ENCODE measurements around the gene NRXN3. TPM values are rescaled to one million over a fixed set of nuclear protein-coding genes. Genes with fewer than 3 reads are reported as not detected.

The NRXN3 gene
- total and polyA plus RNA-seq, 2 of the 13 experiments (the other 11 are each of a cell fraction or from before 2014, with no cell fraction given): 0.03 TPM; not detected in 1

DNA sequence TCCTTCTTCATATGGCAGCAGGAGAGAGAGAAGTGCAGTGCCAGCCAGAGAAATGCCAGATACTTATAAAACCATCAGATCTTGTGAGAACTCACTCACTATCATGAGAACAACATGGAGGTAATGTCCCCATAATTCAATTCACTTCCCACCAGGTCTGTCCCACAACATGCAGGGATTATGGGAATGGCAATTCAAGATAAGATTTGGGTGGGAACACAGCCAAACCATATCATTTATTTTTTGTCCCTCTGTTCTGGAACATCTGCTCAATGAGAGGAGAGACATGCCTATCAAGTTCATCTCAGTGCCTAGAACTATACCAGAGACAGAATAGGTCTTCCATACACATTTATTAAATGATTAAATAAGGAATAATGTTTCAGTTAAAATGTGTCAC, 543.5 kb downstream of the NRXN3 start:
- H4K20me1 ChIP-seq (ENCODE audit: insufficient read depth, low read length): no peaks in the 10 kb centered on the region
- FAIRE-seq: no peak
- no peaks in the 10 kb centered on the region for H3K4me1 ChIP-seq (ENCODE audit: insufficient read depth, low read length)
- ChIA-PET POLR2A (no interaction called here), CTCF (ENCODE audit: low intra/inter-chr PET ratio, low total read pairs) (no interaction called here)
- no peak overlapping the region for H3K27ac ChIP-seq (ENCODE audit: extremely low read length, insufficient read depth, low read length)
- H3K9me3 ChIP-seq (ENCODE audit: low read length): no peaks in the 10 kb centered on the region
- no peak for DNase-seq (ENCODE audit: low spot score)
- no peak overlapping the region for H3K9ac ChIP-seq (ENCODE audit: insufficient read depth, low read depth, low read length)
- H2AFZ ChIP-seq (ENCODE audit: low read length): no peak overlapping the region
- no peaks in the 10 kb centered on the region for H3K79me2 ChIP-seq (ENCODE audit: insufficient read depth, low read length)
- no peak overlapping the region for H3K4me3 ChIP-seq (replicated peaks in 1 of 3; ENCODE audit: insufficient read depth in 1 of 3, low read depth in 2 of 3, low read length in 3 of 3)
- H3K36me3 ChIP-seq (replicated peaks in 1 of 2; ENCODE audit: control insufficient read depth in 1 of 2, insufficient read depth in 2 of 2, low read length in 2 of 2): no peaks in the 10 kb centered on the region
- no peak overlapping the region for H3K4me2 ChIP-seq (ENCODE audit: low read depth, low read length)
- ATAC-seq: no peak
- H3K27me3 ChIP-seq (ENCODE audit: control insufficient read depth in 1 of 2, insufficient read depth in 2 of 2, low read length in 2 of 2): no peaks in the 10 kb centered on the region
- in situ Hi-C loops (cut with HindIII; ENCODE audit: extremely low pct_ligation_motif_present, low pct_unique_long_range_greater_than_20kb): no loop called here
- no TSS peak for BruUV-seq (replicated peaks)
- intact Hi-C loops (cut with micrococcal nuclease; ENCODE audit: unreplicated experiment): no loop called here
- TF ChIP-seq MEIS1 (CRISPR knock-in tag; IDR thresholded peaks at IDR 0.05; ENCODE audit: borderline replicate concordance) (no peak), RARG (CRISPR knock-in tag; IDR thresholded peaks at IDR 0.05; ENCODE audit: low read depth) (no peak), HDAC6 (IDR thresholded peaks at IDR 0.05; ENCODE audit: low read depth, low read length) (no peak)
- TF ChIP-seq, protein P1, sequence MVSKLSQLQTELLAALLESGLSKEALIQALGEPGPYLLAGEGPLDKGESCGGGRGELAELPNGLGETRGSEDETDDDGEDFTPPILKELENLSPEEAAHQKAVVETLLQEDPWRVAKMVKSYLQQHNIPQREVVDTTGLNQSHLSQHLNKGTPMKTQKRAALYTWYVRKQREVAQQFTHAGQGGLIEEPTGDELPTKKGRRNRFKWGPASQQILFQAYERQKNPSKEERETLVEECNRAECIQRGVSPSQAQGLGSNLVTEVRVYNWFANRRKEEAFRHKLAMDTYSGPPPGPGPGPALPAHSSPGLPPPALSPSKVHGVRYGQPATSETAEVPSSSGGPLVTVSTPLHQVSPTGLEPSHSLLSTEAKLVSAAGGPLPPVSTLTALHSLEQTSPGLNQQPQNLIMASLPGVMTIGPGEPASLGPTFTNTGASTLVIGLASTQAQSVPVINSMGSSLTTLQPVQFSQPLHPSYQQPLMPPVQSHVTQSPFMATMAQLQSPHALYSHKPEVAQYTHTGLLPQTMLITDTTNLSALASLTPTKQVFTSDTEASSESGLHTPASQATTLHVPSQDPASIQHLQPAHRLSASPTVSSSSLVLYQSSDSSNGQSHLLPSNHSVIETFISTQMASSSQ (IDR thresholded peaks at IDR 0.05; ENCODE audit: low read depth): no peak
- TF ChIP-seq, protein P1 (CRISPR knock-in tag; IDR thresholded peaks at IDR 0.05; ENCODE audit: borderline replicate concordance): no peak
- TF ChIP-seq, protein P2, sequence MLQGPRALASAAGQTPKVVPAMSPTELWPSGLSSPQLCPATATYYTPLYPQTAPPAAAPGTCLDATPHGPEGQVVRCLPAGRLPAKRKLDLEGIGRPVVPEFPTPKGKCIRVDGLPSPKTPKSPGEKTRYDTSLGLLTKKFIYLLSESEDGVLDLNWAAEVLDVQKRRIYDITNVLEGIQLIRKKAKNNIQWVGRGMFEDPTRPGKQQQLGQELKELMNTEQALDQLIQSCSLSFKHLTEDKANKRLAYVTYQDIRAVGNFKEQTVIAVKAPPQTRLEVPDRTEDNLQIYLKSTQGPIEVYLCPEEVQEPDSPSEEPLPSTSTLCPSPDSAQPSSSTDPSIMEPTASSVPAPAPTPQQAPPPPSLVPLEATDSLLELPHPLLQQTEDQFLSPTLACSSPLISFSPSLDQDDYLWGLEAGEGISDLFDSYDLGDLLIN (CRISPR knock-in tag; IDR thresholded peaks at IDR 0.05; ENCODE audit: borderline replicate concordance): no peak
- TF ChIP-seq, protein P3, sequence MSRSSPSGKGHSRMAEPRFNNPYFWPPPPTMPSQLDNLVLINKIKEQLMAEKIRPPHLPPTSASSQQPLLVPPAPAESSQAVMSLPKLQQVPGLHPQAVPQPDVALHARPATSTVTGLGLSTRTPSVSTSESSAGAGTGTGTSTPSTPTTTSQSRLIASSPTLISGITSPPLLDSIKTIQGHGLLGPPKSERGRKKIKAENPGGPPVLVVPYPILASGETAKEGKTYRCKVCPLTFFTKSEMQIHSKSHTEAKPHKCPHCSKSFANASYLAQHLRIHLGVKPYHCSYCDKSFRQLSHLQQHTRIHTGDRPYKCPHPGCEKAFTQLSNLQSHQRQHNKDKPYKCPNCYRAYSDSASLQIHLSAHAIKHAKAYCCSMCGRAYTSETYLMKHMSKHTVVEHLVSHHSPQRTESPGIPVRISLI (CRISPR knock-in tag; IDR thresholded peaks at IDR 0.05; ENCODE audit: borderline replicate concordance): no peak
- TF ChIP-seq, protein P4, sequence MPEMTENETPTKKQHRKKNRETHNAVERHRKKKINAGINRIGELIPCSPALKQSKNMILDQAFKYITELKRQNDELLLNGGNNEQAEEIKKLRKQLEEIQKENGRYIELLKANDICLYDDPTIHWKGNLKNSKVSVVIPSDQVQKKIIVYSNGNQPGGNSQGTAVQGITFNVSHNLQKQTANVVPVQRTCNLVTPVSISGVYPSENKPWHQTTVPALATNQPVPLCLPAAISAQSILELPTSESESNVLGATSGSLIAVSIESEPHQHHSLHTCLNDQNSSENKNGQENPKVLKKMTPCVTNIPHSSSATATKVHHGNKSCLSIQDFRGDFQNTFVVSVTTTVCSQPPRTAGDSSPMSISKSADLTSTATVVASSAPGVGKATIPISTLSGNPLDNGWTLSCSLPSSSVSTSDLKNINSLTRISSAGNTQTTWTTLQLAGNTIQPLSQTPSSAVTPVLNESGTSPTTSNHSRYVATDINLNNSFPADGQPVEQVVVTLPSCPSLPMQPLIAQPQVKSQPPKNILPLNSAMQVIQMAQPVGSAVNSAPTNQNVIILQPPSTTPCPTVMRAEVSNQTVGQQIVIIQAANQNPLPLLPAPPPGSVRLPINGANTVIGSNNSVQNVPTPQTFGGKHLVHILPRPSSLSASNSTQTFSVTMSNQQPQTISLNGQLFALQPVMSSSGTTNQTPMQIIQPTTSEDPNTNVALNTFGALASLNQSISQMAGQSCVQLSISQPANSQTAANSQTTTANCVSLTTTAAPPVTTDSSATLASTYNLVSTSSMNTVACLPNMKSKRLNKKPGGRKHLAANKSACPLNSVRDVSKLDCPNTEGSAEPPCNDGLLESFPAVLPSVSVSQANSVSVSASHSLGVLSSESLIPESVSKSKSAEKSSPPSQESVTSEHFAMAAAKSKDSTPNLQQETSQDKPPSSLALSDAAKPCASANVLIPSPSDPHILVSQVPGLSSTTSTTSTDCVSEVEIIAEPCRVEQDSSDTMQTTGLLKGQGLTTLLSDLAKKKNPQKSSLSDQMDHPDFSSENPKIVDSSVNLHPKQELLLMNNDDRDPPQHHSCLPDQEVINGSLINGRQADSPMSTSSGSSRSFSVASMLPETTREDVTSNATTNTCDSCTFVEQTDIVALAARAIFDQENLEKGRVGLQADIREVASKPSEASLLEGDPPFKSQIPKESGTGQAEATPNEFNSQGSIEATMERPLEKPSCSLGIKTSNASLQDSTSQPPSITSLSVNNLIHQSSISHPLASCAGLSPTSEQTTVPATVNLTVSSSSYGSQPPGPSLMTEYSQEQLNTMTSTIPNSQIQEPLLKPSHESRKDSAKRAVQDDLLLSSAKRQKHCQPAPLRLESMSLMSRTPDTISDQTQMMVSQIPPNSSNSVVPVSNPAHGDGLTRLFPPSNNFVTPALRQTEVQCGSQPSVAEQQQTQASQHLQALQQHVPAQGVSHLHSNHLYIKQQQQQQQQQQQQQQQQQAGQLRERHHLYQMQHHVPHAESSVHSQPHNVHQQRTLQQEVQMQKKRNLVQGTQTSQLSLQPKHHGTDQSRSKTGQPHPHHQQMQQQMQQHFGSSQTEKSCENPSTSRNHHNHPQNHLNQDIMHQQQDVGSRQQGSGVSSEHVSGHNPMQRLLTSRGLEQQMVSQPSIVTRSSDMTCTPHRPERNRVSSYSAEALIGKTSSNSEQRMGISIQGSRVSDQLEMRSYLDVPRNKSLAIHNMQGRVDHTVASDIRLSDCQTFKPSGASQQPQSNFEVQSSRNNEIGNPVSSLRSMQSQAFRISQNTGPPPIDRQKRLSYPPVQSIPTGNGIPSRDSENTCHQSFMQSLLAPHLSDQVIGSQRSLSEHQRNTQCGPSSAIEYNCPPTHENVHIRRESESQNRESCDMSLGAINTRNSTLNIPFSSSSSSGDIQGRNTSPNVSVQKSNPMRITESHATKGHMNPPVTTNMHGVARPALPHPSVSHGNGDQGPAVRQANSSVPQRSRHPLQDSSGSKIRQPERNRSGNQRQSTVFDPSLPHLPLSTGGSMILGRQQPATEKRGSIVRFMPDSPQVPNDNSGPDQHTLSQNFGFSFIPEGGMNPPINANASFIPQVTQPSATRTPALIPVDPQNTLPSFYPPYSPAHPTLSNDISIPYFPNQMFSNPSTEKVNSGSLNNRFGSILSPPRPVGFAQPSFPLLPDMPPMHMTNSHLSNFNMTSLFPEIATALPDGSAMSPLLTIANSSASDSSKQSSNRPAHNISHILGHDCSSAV (CRISPR knock-in tag; IDR thresholded peaks at IDR 0.05; ENCODE audit: borderline replicate concordance): no peak

All from HepG2 (cell line).